HepG2 (cell line): Measurements from ENCODE around the gene HPS6.

Source experiments
- CEBPG ChIP-seq: IDR thresholded peaks from 2 replicates; pipeline ENCODE4 v1.6.1; 2016
- EHMT2 ChIP-seq: fragments of 200-600 bp; sonication (generic); IDR thresholded peaks from 2 replicates; pipeline ENCODE4 v1.7.0; 2017; ENCODE audit warnings: antibody characterized with exemption, low read depth, low read length, borderline replicate concordance
- HNF4G ChIP-seq, 2 experiments: sonication (generic) in 1 of 2; formaldehyde crosslinking in 1 of 2; IDR thresholded peaks; 2 replicates each; pipeline versions ENCODE4 v1.4.0 to v1.6.1; 2011 to 2020; ENCODE audit warnings: borderline replicate concordance in 2 of 2, low read depth in 2 of 2, mild to moderate bottlenecking in 2 of 2, low read length in 1 of 2, missing genetic modification reagents in 1 of 2, moderate library complexity in 1 of 2
- MAZ ChIP-seq, 2 experiments: sonication (generic) in 1 of 2; formaldehyde crosslinking in 1 of 2; IDR thresholded peaks; 2 replicates each; pipeline versions ENCODE4 v1.5.0 to v1.6.1; 2012 to 2020; ENCODE audit warnings: low read depth in 2 of 2, mild to moderate bottlenecking in 2 of 2, borderline replicate concordance in 1 of 2, improper control_type of control experiment in 1 of 2, low read length in 1 of 2, missing genetic modification reagents in 1 of 2, moderate library complexity in 1 of 2
- MIER3 ChIP-seq: IDR thresholded peaks from 2 replicates; pipeline ENCODE4 v1.6.1; 2016; ENCODE audit warnings: missing compliant biosample characterization, borderline replicate concordance
- NBN ChIP-seq: fragments of 450-650 bp; conservative IDR thresholded peaks from 2 replicates; pipeline ENCODE4 v1.6.1; 2017
- NR3C1 ChIP-seq: sonication (generic); formaldehyde crosslinking; IDR thresholded peaks from 2 replicates; pipeline ENCODE4 v1.4.0; 2020; ENCODE audit warnings: missing genetic modification reagents
- POLR2G ChIP-seq: fragments of 200-400 bp; formaldehyde crosslinking; IDR thresholded peaks from 2 replicates; pipeline ENCODE4 v1.6.1; 2018; ENCODE audit warnings: mild to moderate bottlenecking, low read depth, low read length, moderate library complexity
- RBFOX2 ChIP-seq: fragments of 200-400 bp; formaldehyde crosslinking; IDR thresholded peaks from 2 replicates; pipeline ENCODE4 v1.6.1; 2017; ENCODE audit warnings: low read depth, mild to moderate bottlenecking, low read length
- SNAPC2 ChIP-seq: sonication (generic); formaldehyde crosslinking; IDR thresholded peaks from 2 replicates; pipeline ENCODE4 v1.8.1; 2022; ENCODE audit warnings: mild to moderate bottlenecking, missing genetic modification reagents
- TOE1 ChIP-seq: sonication (generic); formaldehyde crosslinking; IDR thresholded peaks from 2 replicates; pipeline ENCODE4 v1.4.0; 2020; ENCODE audit warnings: mild to moderate bottlenecking, missing genetic modification reagents
- TF ChIP-seq, protein P1 (sequence below): sonication (generic); formaldehyde crosslinking; IDR thresholded peaks from 2 replicates; pipeline ENCODE4 v1.5.0; 2020; ENCODE audit warnings: mild to moderate bottlenecking, missing genetic modification reagents, moderate library complexity

DNA sequence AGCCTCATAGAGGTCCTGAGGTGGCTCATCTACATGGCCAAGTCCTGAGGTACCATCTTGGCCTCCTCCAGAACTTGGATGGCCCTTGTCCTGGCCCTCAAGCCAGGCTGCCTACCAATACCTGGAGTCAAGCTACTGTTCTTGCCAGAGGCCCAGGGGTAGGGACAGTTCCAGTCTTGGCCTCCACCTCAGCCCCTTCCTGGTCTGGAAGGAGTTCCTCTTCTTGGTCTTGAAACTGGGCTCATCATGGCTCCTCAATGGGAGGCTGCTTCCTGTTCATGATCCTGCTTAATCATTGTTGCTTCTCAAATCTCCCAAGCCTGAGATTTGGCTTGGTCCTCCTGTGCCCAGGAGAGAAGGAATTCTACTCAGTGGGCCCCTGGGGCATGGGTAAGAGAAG lies 3.9 kb downstream of the HPS6 start:
- no peak for TF ChIP-seq RBFOX2
- TF ChIP-seq, protein P1, sequence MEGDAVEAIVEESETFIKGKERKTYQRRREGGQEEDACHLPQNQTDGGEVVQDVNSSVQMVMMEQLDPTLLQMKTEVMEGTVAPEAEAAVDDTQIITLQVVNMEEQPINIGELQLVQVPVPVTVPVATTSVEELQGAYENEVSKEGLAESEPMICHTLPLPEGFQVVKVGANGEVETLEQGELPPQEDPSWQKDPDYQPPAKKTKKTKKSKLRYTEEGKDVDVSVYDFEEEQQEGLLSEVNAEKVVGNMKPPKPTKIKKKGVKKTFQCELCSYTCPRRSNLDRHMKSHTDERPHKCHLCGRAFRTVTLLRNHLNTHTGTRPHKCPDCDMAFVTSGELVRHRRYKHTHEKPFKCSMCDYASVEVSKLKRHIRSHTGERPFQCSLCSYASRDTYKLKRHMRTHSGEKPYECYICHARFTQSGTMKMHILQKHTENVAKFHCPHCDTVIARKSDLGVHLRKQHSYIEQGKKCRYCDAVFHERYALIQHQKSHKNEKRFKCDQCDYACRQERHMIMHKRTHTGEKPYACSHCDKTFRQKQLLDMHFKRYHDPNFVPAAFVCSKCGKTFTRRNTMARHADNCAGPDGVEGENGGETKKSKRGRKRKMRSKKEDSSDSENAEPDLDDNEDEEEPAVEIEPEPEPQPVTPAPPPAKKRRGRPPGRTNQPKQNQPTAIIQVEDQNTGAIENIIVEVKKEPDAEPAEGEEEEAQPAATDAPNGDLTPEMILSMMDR (CRISPR knock-in tag) = no peak
- no peak for TF ChIP-seq NR3C1
- no peak for TF ChIP-seq MAZ (IDR thresholded peaks at IDR 0.05; ENCODE audit: borderline replicate concordance, low read depth, low read length)
- TF ChIP-seq MAZ (CRISPR knock-in tag; IDR thresholded peaks at IDR 0.05; ENCODE audit: low read depth) = no peak
- TF ChIP-seq TOE1 (CRISPR knock-in tag) = no peak
- no peak for TF ChIP-seq HNF4G (IDR thresholded peaks at IDR 0.05; ENCODE audit: borderline replicate concordance, low read depth, low read length)
- TF ChIP-seq HNF4G (CRISPR knock-in tag; IDR thresholded peaks at IDR 0.05; ENCODE audit: borderline replicate concordance, low read depth) = no peak
- TF ChIP-seq NBN = no peak
- no peak for TF ChIP-seq CEBPG
- TF ChIP-seq SNAPC2 (CRISPR knock-in tag) = no peak
- no peak for TF ChIP-seq POLR2G
- no peak for TF ChIP-seq MIER3 (CRISPR knock-in tag)
- no peak for TF ChIP-seq EHMT2
